K562 (cell line): ENCODE measurements around the gene AFF1. TPM values are rescaled to one million over a fixed set of nuclear protein-coding genes. Genes with fewer than 3 reads are reported as not detected.

ENCODE experiments used
- CBX8 ChIP-seq: fragments of 200-600 bp; sonication (generic); IDR thresholded peaks from 2 replicates; pipeline ENCODE4 v1.6.1; 2012; ENCODE audit warnings: borderline replicate concordance, mixed run types, low read depth, mild to moderate bottlenecking, moderate library complexity, mixed read lengths, low read length, control low read depth, inconsistent platforms; ENCODE audit not compliant: poor library complexity, severe bottlenecking; ENCODE audit errors: extremely low read depth
- DNMT1 ChIP-seq: fragments of 450-650 bp; IDR thresholded peaks from 2 replicates; pipeline ENCODE4 v1.6.1; 2016; ENCODE audit warnings: antibody characterized with exemption, mild to moderate bottlenecking
- FOXA3 ChIP-seq, 2 experiments: fragments of 450-650 bp in 1 of 2; sonication (generic) in 1 of 2; formaldehyde crosslinking; IDR thresholded peaks in 1 of 2; conservative IDR thresholded peaks in 1 of 2; 2 replicates each; pipeline versions ENCODE4 v1.4.0 to v1.8.0; 2020 to 2022; ENCODE audit warnings: mild to moderate bottlenecking in 2 of 2, missing genetic modification reagents in 1 of 2
- MCM5 ChIP-seq: fragments of 450-650 bp; IDR thresholded peaks from 2 replicates; pipeline ENCODE4 v1.6.1; 2016; ENCODE audit warnings: low read depth
- MTA3 ChIP-seq: fragments of 450-650 bp; formaldehyde crosslinking; IDR thresholded peaks from 2 replicates; pipeline ENCODE4 v1.6.1; 2017; ENCODE audit warnings: mild to moderate bottlenecking, borderline replicate concordance
- RAD21 ChIP-seq, 2 experiments: fragments of 250-450 bp in 1 of 2; fragments of 450-650 bp in 1 of 2; sonication (Bioruptor Pico) in 1 of 2; formaldehyde crosslinking in 1 of 2; IDR thresholded peaks in 1 of 2; conservative IDR thresholded peaks in 1 of 2; 2 replicates each; pipeline versions ENCODE4 v1.4.0 to v1.8.0; 2020 to 2022; ENCODE audit warnings: mild to moderate bottlenecking in 2 of 2, moderate library complexity in 1 of 2
- STAT5B ChIP-seq: fragments of 250-450 bp; sonication (Bioruptor Pico); IDR thresholded peaks from 2 replicates; pipeline ENCODE4 v1.8.0; 2021; ENCODE audit warnings: mild to moderate bottlenecking, inconsistent platforms
- ZNF217 ChIP-seq: sonication (generic); formaldehyde crosslinking; IDR thresholded peaks from 2 replicates; pipeline ENCODE4 v1.8.0; 2022; ENCODE audit warnings: mild to moderate bottlenecking, missing genetic modification reagents
- ZNF561 ChIP-seq: fragments of 450-650 bp; formaldehyde crosslinking; conservative IDR thresholded peaks from 2 replicates; pipeline ENCODE4 v1.4.0; 2020; ENCODE audit warnings: mild to moderate bottlenecking, moderate library complexity
- ZNF77 ChIP-seq: fragments of 250-450 bp; sonication (Bioruptor Pico); IDR thresholded peaks from 2 replicates; pipeline ENCODE4 v1.5.0; 2020
- polyA plus RNA-seq, 8 experiments: library from polyadenylated mRNA; depleted of rRNA in 4 of 8; stranded (reverse) in 5 of 8; unstranded in 3 of 8; fragments of >200 nt; fragmentation: Nextera tagmentation in 2 of 8; fragmentation: Illumina TruSeq in 1 of 8; extraction: Ambion mirVana in 2 of 8; extraction: Trizol in 1 of 8; gene quantifications; 2 replicates each; pipeline versions ENCODE4 v1.2.1 to v1.2.3, GENCODE V29; 2011 to 2014; ENCODE audit warnings: inconsistent platforms in 1 of 8, missing spikeins in 1 of 8
- total RNA-seq, 7 experiments: library from RNA; depleted of rRNA in 6 of 7; stranded (reverse); fragments of >200 nt in 6 of 7; fragmentation: Illumina TruSeq in 2 of 7; extraction: Trizol in 2 of 7; gene quantifications; 2 replicates each; pipeline versions ENCODE4 v1.2.1 to v1.2.3, GENCODE V29; 2011 to 2021; ENCODE audit warnings: low replicate concordance in 1 of 7
- TF ChIP-seq, protein P1 (sequence below): fragments of 450-650 bp; formaldehyde crosslinking; IDR thresholded peaks from 2 replicates; pipeline ENCODE4 v1.4.0; 2020; ENCODE audit warnings: mild to moderate bottlenecking, moderate library complexity

AFF1 gene
- total and polyA plus RNA-seq, 9 of the 15 experiments (the other 6 are each of a cell fraction or from before 2014, with no cell fraction given): 4.1 to 47.5 (median 17.2) TPM

DNA sequence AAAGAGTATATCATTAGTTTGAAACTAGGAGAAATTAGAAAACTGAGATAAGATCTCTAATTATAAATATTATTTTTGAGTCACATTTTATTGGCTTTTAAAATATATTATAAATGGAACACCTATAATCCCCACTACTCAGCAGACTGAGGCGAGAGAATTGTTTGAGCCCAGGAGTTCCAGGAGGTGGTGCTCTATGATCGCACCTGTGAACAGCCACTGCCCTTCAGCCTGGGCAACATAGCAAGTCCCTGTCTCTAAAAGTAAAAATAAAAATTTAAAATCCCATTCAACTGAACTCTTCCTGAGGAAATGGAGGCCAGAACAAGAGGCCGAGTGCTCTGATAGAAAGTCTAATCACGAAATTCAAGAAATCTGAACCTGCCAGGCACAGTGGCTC is 36.2 kb upstream of the AFF1 start (continued):
- TF ChIP-seq, protein P1, sequence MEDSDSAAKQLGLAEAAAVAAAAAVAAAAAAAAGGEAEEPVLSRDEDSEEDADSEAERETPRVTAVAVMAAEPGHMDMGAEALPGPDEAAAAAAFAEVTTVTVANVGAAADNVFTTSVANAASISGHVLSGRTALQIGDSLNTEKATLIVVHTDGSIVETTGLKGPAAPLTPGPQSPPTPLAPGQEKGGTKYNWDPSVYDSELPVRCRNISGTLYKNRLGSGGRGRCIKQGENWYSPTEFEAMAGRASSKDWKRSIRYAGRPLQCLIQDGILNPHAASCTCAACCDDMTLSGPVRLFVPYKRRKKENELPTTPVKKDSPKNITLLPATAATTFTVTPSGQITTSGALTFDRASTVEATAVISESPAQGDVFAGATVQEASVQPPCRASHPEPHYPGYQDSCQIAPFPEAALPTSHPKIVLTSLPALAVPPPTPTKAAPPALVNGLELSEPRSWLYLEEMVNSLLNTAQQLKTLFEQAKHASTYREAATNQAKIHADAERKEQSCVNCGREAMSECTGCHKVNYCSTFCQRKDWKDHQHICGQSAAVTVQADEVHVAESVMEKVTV (CRISPR knock-in tag): peak; percentile 62
- TF ChIP-seq CBX8 (no peak), DNMT1 (no peak), RAD21 (CRISPR knock-in tag; conservative IDR thresholded peaks at IDR 0.05 in 1 of 2, IDR thresholded peaks at IDR 0.05 in 1 of 2) (peak; percentile 72 to 76), ZNF561 (CRISPR knock-in tag) (no peak), FOXA3 (CRISPR knock-in tag; conservative IDR thresholded peaks at IDR 0.05 in 1 of 2, IDR thresholded peaks at IDR 0.05 in 1 of 2) (no peak), ZNF217 (CRISPR knock-in tag) (no peak), MCM5 (no peak), ZNF77 (CRISPR knock-in tag) (no peak), STAT5B (no peak), MTA3 (no peak)
